ENCODE data around the gene CAMTA1. TPM values are rescaled to one million over a fixed set of nuclear protein-coding genes. Genes with fewer than 3 reads are reported as not detected.

CAMTA1 gene
- total RNA-seq, 4 donors from 2014 or later, result 86.3 to 170 (median 132) TPM

GRCh38 chr1:7331926-7332535 lies 546.8 kb downstream of the CAMTA1 start:
- Histone ChIP-seq H3K9me3 (peaks cover 0 to 12% (median 0%) of the 10 kb centered on the region in 3 donors), H3K4me3 (no peak overlapping the region), H3K27ac (no peak overlapping the region), H3K36me3 (no peaks in the 10 kb centered on the region), H3K4me1 (peaks cover 0 to 17% (median 0%) of the 10 kb centered on the region in 3 donors), H3K27me3 (peaks cover 11% of the 10 kb centered on the region)
- TF ChIP-seq POLR2AphosphoS5 (IDR thresholded peaks at IDR 0.05), result no peak
- no peak for TF ChIP-seq POLR2A (IDR thresholded peaks at IDR 0.05)
- no peak for TF ChIP-seq CTCF (IDR thresholded peaks at IDR 0.05)
- TF ChIP-seq EP300 (IDR thresholded peaks at IDR 0.05), result no peak
- 66 to 71% methylated on average over 5 to 6 of the region's 9 CpGs for WGBS, 2 donors (ENCODE audit: low coverage in 1 of 2)
- no peak for ATAC-seq

GRCh38 chr1:7333094-7333493 lies 547.8 kb downstream of the CAMTA1 start:
- H3K27ac ChIP-seq, result no peak overlapping the region
- TF ChIP-seq POLR2A (IDR thresholded peaks at IDR 0.05) (no peak), EP300 (IDR thresholded peaks at IDR 0.05) (no peak), CTCF (IDR thresholded peaks at IDR 0.05) (no peak), POLR2AphosphoS5 (IDR thresholded peaks at IDR 0.05) (no peak)
- peaks cover 0 to 17% (median 0%) of the 10 kb centered on the region in 3 donors for H3K4me1 ChIP-seq
- H3K9me3 ChIP-seq, result peaks cover 0 to 3% (median 0%) of the 10 kb centered on the region in 3 donors
- no peak overlapping the region for H3K4me3 ChIP-seq
- no peak for ATAC-seq
- H3K36me3 ChIP-seq, result no peaks in the 10 kb centered on the region
- H3K27me3 ChIP-seq, result peaks cover 11% of the 10 kb centered on the region
- 86 to 96% methylated on average over 4 to 7 of the region's 11 CpGs for WGBS, 2 donors (ENCODE audit: low coverage in 1 of 2)

GRCh38 chr1:7333620-7334019 lies 548.4 kb downstream of the CAMTA1 start:
- 33 to 56% methylated on average over 2 to 7 of the region's 8 CpGs for WGBS, 2 donors (ENCODE audit: low coverage in 1 of 2)
- TF ChIP-seq POLR2A (IDR thresholded peaks at IDR 0.05), result no peak
- no peak for TF ChIP-seq EP300 (IDR thresholded peaks at IDR 0.05)
- no peak for TF ChIP-seq CTCF (IDR thresholded peaks at IDR 0.05)
- TF ChIP-seq POLR2AphosphoS5 (IDR thresholded peaks at IDR 0.05), result no peak
- ATAC-seq, result no peak
- no peak overlapping the region for H3K4me3 ChIP-seq
- peaks cover 11% of the 10 kb centered on the region for H3K27me3 ChIP-seq
- peaks cover 0 to 17% (median 0%) of the 10 kb centered on the region in 3 donors for H3K4me1 ChIP-seq
- H3K27ac ChIP-seq, result no peak overlapping the region
- no peaks in the 10 kb centered on the region for H3K9me3 ChIP-seq
- no peaks in the 10 kb centered on the region for H3K36me3 ChIP-seq

GRCh38 chr1:7334475-7335035 lies 549.3 kb downstream of the CAMTA1 start:
- H3K36me3 ChIP-seq, result no peaks in the 10 kb centered on the region
- H3K27me3 ChIP-seq, result peaks cover 9% of the 10 kb centered on the region
- H3K4me3 ChIP-seq, result no peak overlapping the region
- WGBS, 2 donors (ENCODE audit: low coverage in 1 of 2), result 41 to 45% methylated on average over 10 of the region's 10 CpGs
- H3K27ac ChIP-seq, result no peak overlapping the region
- TF ChIP-seq POLR2AphosphoS5 (IDR thresholded peaks at IDR 0.05) (no peak), EP300 (IDR thresholded peaks at IDR 0.05) (no peak), POLR2A (IDR thresholded peaks at IDR 0.05) (no peak), CTCF (IDR thresholded peaks at IDR 0.05) (no peak)
- H3K9me3 ChIP-seq, result no peaks in the 10 kb centered on the region
- peaks cover 0 to 17% (median 0%) of the 10 kb centered on the region in 3 donors for H3K4me1 ChIP-seq
- ATAC-seq, result no peak
